H1 (cell line): ENCODE data around the gene MYH7.
"Not testable (repeated sequence)": the region's sequence is repeated elsewhere in the genome, so short reads cannot be mapped to it uniquely, and the experiment has no call there.

Source experiments
- BCL11A ChIP-seq, 2 experiments: IDR thresholded peaks; one replicate each; pipeline ENCODE4 v1.6.1; 2011; ENCODE audit warnings: low read depth in 2 of 2, low read length in 2 of 2, mild to moderate bottlenecking in 2 of 2
- CTCF ChIP-seq, 3 experiments: IDR thresholded peaks; 1 replicate in 2 of 3; 2 replicates in 1 of 3; pipeline versions ENCODE4 v1.5.1 to v1.6.1; 2011; ENCODE audit warnings: low read length in 3 of 3, mild to moderate bottlenecking in 3 of 3, inconsistent platforms in 2 of 3, low read depth in 1 of 3, moderate library complexity in 1 of 3; ENCODE audit not compliant: insufficient read depth in 1 of 3; ENCODE audit errors: control extremely low read depth in 1 of 3
- EGR1 ChIP-seq: IDR thresholded peaks from 2 replicates; pipeline ENCODE4 v1.6.1; 2011; ENCODE audit warnings: low read depth, low read length, borderline replicate concordance
- EZH2 ChIP-seq: fragments of 200-600 bp; sonication (generic); IDR thresholded peaks from 2 replicates; pipeline ENCODE4 v1.7.1; 2012; ENCODE audit warnings: low read depth, mild to moderate bottlenecking, moderate library complexity, low read length, inconsistent platforms; ENCODE audit not compliant: severe bottlenecking
- MAX ChIP-seq: IDR thresholded peaks from 2 replicates; pipeline ENCODE4 v1.6.1; 2012; ENCODE audit warnings: inconsistent platforms
- POLR2A ChIP-seq, 2 experiments: IDR thresholded peaks; 1 replicate in 1 of 2; 2 replicates in 1 of 2; pipeline ENCODE4 v1.6.1; 2011; ENCODE audit warnings: low read depth in 2 of 2, low read length in 2 of 2, mild to moderate bottlenecking in 2 of 2; ENCODE audit errors: control extremely low read depth in 1 of 2
- TAF1 ChIP-seq: IDR thresholded peaks from 2 replicates; pipeline ENCODE4 v1.6.1; 2011; ENCODE audit warnings: mild to moderate bottlenecking, low read depth, low read length

GRCh38 chr14:23400496-23401149 is 34.8 kb downstream of the MYH7 start:
- not testable (repeated sequence) for TF ChIP-seq EGR1; CTCF (IDR thresholded peaks at IDR 0.05; ENCODE audit: control extremely low read depth in 1 of 3, insufficient read depth in 1 of 3, low read depth in 1 of 3, low read length in 3 of 3); EZH2; POLR2A (IDR thresholded peaks at IDR 0.05; ENCODE audit: control extremely low read depth in 1 of 2, low read depth in 2 of 2, low read length in 2 of 2); BCL11A (IDR thresholded peaks at IDR 0.05; ENCODE audit: low read depth in 2 of 2, low read length in 2 of 2); TAF1; MAX
